ENCODE measurements around the gene NKX6-2.
"Not testable (repeated sequence)": the region's sequence is repeated elsewhere in the genome, so short reads cannot be mapped to it uniquely, and the experiment has no call there.

The NKX6-2 gene

GRCh38 chr10:132777441-132777840, 8.5 kb downstream of the NKX6-2 start:
- DNase-seq: no peak

GRCh38 chr10:132776821-132777220, 9.1 kb downstream of the NKX6-2 start:
- DNase-seq: no peak

- no peak for DNase-seq
Measured at GRCh38 chr10:132776186-132776585, 9.8 kb downstream of the NKX6-2 start.

- DNase-seq: no peak
Measured at GRCh38 chr10:132774902-132775863, 10.8 kb downstream of the NKX6-2 start.

- no peak for DNase-seq
Measured at GRCh38 chr10:132774181-132774901, 11.6 kb downstream of the NKX6-2 start.

- DNase-seq: not testable (repeated sequence)
Measured at GRCh38 chr10:132772816-132773215, 13.1 kb downstream of the NKX6-2 start.

- DNase-seq: no peak
Measured at GRCh38 chr10:132770061-132771021, 15.6 kb downstream of the NKX6-2 start.

- DNase-seq: no peak
Measured at GRCh38 chr10:132768346-132769248, 17.4 kb downstream of the NKX6-2 start.

GRCh38 chr10:132766291-132766690, 19.7 kb downstream of the NKX6-2 start:
- no peak for DNase-seq

GRCh38 chr10:132765435-132765834, 20.5 kb downstream of the NKX6-2 start:
- no peak for DNase-seq

GRCh38 chr10:132764108-132764507, 21.8 kb downstream of the NKX6-2 start:
- DNase-seq: no peak

- no peak for DNase-seq
Measured at GRCh38 chr10:132763545-132763944, 22.4 kb downstream of the NKX6-2 start.

GRCh38 chr10:132762267-132762666, 23.7 kb downstream of the NKX6-2 start:
- no peak for DNase-seq

GRCh38 chr10:132761395-132762060, 24.4 kb downstream of the NKX6-2 start:
- no peak for DNase-seq

GRCh38 chr10:132758865-132759264, 27.1 kb downstream of the NKX6-2 start:
- no peak for DNase-seq

- DNase-seq: no peak
Measured at GRCh38 chr10:132757171-132757570, 28.8 kb downstream of the NKX6-2 start.

- DNase-seq: no peak
Measured at GRCh38 chr10:132756591-132756990, 29.4 kb downstream of the NKX6-2 start.

GRCh38 chr10:132755166-132755711, 30.7 kb downstream of the NKX6-2 start:
- DNase-seq: no peak

GRCh38 chr10:132754071-132754470, 31.9 kb downstream of the NKX6-2 start:
- DNase-seq: no peak

- no peak for DNase-seq
Measured at GRCh38 chr10:132753596-132753995, 32.4 kb downstream of the NKX6-2 start.

- no peak for DNase-seq
Measured at GRCh38 chr10:132752961-132753360, 33.0 kb downstream of the NKX6-2 start.

Measured in central memory CD4-positive, alpha-beta T cell (primary cell).